Measurements from ENCODE around the gene ASCL5. TPM values are rescaled to one million over a fixed set of nuclear protein-coding genes. Genes with fewer than 3 reads are reported as not detected.

The ASCL5 gene
- total RNA-seq, 1 experiment from 2014 or later = 0.24 TPM

GRCh38 chr1:201100169-201100930, 26.6 kb downstream of the ASCL5 start:
- Histone ChIP-seq H3F3A (ENCODE audit: insufficient read depth, low read depth) (no peaks in the 10 kb centered on the region), H4K20me1 (ENCODE audit: insufficient read depth) (no peaks in the 10 kb centered on the region), H3K27ac (no peak overlapping the region), H3K9me2 (ENCODE audit: insufficient read depth) (no peaks in the 10 kb centered on the region), H3K9me3 (ENCODE audit: insufficient read depth, low read depth) (no peaks in the 10 kb centered on the region), H3K27me3 (ENCODE audit: insufficient read depth, low read depth) (peaks cover 59% of the 10 kb centered on the region), H2AFZ (no peak overlapping the region), H3K36me3 (ENCODE audit: low read depth) (no peaks in the 10 kb centered on the region), H3K79me2 (ENCODE audit: low read depth) (no peaks in the 10 kb centered on the region), H3K4me3 (no peak overlapping the region), H3K4me2 (no peak overlapping the region), H3K4me1 (replicated peaks; ENCODE audit: insufficient read depth) (no peaks in the 10 kb centered on the region)
- no peak for DNase-seq
- intact Hi-C loops (cut with micrococcal nuclease; ENCODE audit: unreplicated experiment) = no loop called here
- CTCF ChIA-PET = no interaction called here
- BruUV-seq (replicated peaks) = no TSS peak
- no peak for TF ChIP-seq CTCF (conservative IDR thresholded peaks at IDR 0.05)
- no peak for TF ChIP-seq EZH2 (IDR thresholded peaks at IDR 0.05; ENCODE audit: low read depth)
- POLR2A ChIA-PET (ENCODE audit: unreplicated experiment) = no interaction called here

DNA sequence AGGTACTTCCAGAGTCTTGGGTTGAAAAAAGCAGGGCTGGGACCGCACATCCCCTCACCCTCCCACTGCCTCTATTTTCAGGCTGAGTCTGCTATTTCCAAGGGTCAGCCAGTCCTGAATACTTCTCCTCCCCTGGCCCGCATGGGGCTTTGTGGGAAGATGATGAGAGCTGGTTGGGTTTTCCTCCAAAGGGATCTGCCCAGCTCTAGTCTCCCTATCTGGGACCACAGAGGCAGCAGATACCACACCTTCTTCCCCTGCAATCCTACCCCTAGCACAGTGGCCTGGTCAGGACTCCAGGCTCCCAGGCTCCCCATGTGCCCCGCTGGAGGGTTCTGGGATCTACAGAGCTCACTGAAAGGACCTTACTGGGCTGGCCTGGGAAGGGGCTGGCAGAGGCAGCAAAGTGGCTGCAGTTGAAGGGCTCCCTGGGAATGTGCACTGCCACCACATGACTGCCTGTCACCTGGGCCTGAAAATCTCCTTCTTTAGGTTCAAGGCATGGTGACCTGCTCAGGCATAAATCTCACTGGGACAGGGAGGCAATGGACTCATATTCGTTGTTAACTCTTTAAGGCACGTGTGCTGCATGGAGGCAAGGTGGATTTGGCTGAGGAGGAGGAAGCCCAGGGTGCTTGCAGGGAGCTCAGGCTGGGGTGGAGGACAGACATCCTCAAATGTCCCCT, 27.8 kb downstream of the ASCL5 start:
- H3K27me3 ChIP-seq (ENCODE audit: insufficient read depth, low read depth) = peaks cover 54% of the 10 kb centered on the region
- no peak overlapping the region for H3K4me3 ChIP-seq
- no TSS peak for BruUV-seq (replicated peaks)
- no peaks in the 10 kb centered on the region for H3K79me2 ChIP-seq (ENCODE audit: low read depth)
- no peak overlapping the region for H3K4me2 ChIP-seq
- H4K20me1 ChIP-seq (ENCODE audit: insufficient read depth) = no peaks in the 10 kb centered on the region
- no peaks in the 10 kb centered on the region for H3K9me3 ChIP-seq (ENCODE audit: insufficient read depth, low read depth)
- TF ChIP-seq EZH2 (IDR thresholded peaks at IDR 0.05; ENCODE audit: low read depth) = no peak
- no peak for TF ChIP-seq CTCF (conservative IDR thresholded peaks at IDR 0.05)
- intact Hi-C loops (cut with micrococcal nuclease; ENCODE audit: unreplicated experiment) = no loop called here
- no peaks in the 10 kb centered on the region for H3F3A ChIP-seq (ENCODE audit: insufficient read depth, low read depth)
- H3K36me3 ChIP-seq (ENCODE audit: low read depth) = no peaks in the 10 kb centered on the region
- no peaks in the 10 kb centered on the region for H3K9me2 ChIP-seq (ENCODE audit: insufficient read depth)
- H3K27ac ChIP-seq = no peak overlapping the region
- DNase-seq = no peak
- ChIA-PET POLR2A (ENCODE audit: unreplicated experiment) (no interaction called here), CTCF (interaction anchor here (0.8 kb wide), 1 partner anchor 14 kb away, joined by 3 read pairs; no protein-coding TSS in a partner anchor)
- no peak overlapping the region for H2AFZ ChIP-seq
- H3K4me1 ChIP-seq (replicated peaks; ENCODE audit: insufficient read depth) = no peaks in the 10 kb centered on the region

GRCh38 chr1:201096977-201097856, 29.8 kb downstream of the ASCL5 start:
- BruUV-seq (replicated peaks) = no TSS peak

More at GRCh38 chr1:201096977-201097856, 29.8 kb downstream of the ASCL5 start:
- ChIA-PET CTCF (interaction anchor here (0.5 to 1.2 kb wide), 4 partner anchors 11 to 563 kb away, joined by 3 to 9 read pairs (median 4); no protein-coding TSS in a partner anchor), POLR2A (ENCODE audit: unreplicated experiment) (no interaction called here)
- Histone ChIP-seq H3K9me3 (ENCODE audit: insufficient read depth, low read depth) (no peaks in the 10 kb centered on the region), H3K4me2 (no peak overlapping the region), H3F3A (ENCODE audit: insufficient read depth, low read depth) (no peaks in the 10 kb centered on the region), H3K4me1 (replicated peaks; ENCODE audit: insufficient read depth) (no peaks in the 10 kb centered on the region), H3K36me3 (ENCODE audit: low read depth) (no peaks in the 10 kb centered on the region), H3K9me2 (ENCODE audit: insufficient read depth) (no peaks in the 10 kb centered on the region), H3K4me3 (no peak overlapping the region), H3K27ac (no peak overlapping the region), H3K27me3 (ENCODE audit: insufficient read depth, low read depth) (peaks cover 61% of the 10 kb centered on the region), H3K79me2 (ENCODE audit: low read depth) (no peaks in the 10 kb centered on the region), H4K20me1 (ENCODE audit: insufficient read depth) (no peaks in the 10 kb centered on the region), H2AFZ (no peak overlapping the region)
- no peak for TF ChIP-seq EZH2 (IDR thresholded peaks at IDR 0.05; ENCODE audit: low read depth)
- TF ChIP-seq CTCF (conservative IDR thresholded peaks at IDR 0.05) = no peak
- DNase-seq = no peak
- intact Hi-C loops (cut with micrococcal nuclease; ENCODE audit: unreplicated experiment) = no loop called here

Measured in PC-9 (cell line).